Choroid plexus epithelial cell (primary cell): ENCODE measurements around the gene AKR1C3.
A peak's percentile ranks its signal among the peaks of the same experiment; 100 is the strongest.
"Not testable (repeated sequence)": the region's sequence is repeated elsewhere in the genome, so short reads cannot be mapped to it uniquely, and the experiment has no call there.

Source experiments
- DNase-seq: peaks from one replicate; pipeline ENCODE4 v3.0.0-alpha.2; 2010; ENCODE audit warnings: low read depth
- H3K4me3 ChIP-seq: 2 replicates; pipeline ENCODE4 v1.5.1; 2011; ENCODE audit warnings: low read depth, mild to moderate bottlenecking, control low read depth, low read length, moderate library complexity
- CTCF ChIP-seq: conservative IDR thresholded peaks from 2 replicates; pipeline ENCODE4 v1.5.1; 2011; ENCODE audit warnings: low read depth, mild to moderate bottlenecking, control low read depth, inconsistent platforms, low read length, moderate library complexity

AKR1C3 gene

GRCh38 chr10:5091196-5091595, 3.0 kb upstream of the AKR1C3 start:
- no peak overlapping the region for H3K4me3 ChIP-seq
- TF ChIP-seq CTCF, result no peak
- no peak for DNase-seq

DNA sequence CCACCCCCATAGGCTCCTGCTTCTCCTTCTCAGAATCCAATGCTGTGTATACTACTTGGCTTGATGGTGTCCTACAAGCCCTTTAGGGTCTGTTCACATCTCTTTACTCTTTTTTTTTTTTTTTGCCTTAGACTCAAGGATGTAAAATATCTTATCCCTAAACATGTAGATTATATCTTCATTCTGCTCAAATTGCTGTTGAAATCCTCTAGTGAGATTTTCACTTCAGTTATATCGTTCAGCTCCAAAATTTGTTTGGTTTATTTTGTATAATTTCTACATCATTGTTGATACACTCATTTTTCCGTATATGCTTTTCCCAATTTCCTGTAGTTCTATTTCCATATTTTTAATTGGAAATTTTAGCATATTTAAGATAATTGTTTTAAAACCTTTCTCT, 1.8 kb upstream of the AKR1C3 start:
- TF ChIP-seq CTCF, result no peak
- H3K4me3 ChIP-seq, result no peak overlapping the region
- DNase-seq, result no peak

DNA sequence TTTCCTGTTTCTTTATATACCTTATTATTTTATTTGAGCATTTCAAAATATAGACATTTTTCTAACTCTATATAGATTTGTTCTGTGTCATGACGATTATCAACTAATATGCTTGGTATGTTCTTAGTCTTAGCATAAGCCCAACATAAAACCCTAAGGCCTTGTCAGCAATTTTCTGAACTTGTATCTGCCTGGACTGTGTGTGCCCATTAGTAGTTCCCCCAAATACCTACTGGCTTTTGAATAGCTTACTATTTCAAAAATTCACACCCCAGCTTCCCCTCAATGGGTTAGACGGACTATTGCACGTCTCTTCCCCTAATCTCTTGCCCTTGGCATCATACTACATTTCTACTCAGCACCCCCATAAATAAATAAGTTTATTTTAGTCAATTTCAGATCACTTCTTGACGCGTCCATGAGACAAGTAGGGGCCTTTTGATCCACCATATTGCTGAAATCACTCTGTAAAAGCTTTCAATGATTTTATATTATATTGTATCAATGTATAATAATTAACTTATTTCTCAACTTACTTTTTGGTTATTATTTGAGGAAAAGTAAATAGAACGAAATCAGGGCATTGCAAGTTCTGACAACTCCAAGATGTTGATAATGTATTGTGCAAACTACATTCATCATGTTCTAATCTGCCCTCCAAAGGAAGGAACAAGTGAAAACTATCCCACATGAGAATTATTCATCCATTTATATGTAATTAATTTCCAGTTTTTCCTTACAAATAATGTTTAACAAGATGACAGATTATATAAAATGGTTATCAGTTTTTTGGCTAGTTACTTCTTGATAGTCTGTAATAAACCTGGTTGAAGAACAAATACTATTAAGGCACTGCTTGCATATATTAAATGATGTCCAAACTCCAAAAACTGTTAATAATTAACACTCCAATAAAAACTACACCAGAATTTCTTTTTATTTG, 1.1 kb upstream of the AKR1C3 start:
- TF ChIP-seq CTCF, result no peak
- DNase-seq, result no peak
- H3K4me3 ChIP-seq, result no peak overlapping the region

GRCh38 chr10:5095687-5096086, 1.5 kb downstream of the AKR1C3 start:
- no peak for TF ChIP-seq CTCF
- DNase-seq, result peak; percentile 15
- peak overlapping the region; percentile 63 for H3K4me3 ChIP-seq

GRCh38 chr10:5096108-5096507, 1.9 kb downstream of the AKR1C3 start:
- H3K4me3 ChIP-seq, result peak overlapping the region; percentile 36
- TF ChIP-seq CTCF, result no peak
- no peak for DNase-seq

DNA sequence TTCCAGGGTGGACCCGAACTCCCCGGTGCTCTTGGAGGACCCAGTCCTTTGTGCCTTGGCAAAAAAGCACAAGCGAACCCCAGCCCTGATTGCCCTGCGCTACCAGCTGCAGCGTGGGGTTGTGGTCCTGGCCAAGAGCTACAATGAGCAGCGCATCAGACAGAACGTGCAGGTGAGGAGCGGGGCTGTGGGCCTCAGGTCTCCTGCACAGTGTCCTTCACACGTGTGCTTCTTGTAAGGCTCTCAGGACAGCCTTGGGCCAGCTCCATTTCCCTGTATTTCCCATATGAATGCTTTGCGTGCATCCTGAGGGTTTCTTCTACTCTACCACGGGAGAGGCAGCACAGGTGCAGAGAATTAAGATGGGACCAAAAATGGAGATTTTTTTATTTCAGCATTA, 8.3 kb downstream of the AKR1C3 start:
- DNase-seq, H3K4me3 ChIP-seq: not testable (repeated sequence)

- H3K4me3 ChIP-seq, result no peak overlapping the region
- no peak for TF ChIP-seq CTCF
- DNase-seq, result no peak
Measured at GRCh38 chr10:5103481-5103880, 9.3 kb downstream of the AKR1C3 start.
